Body of pancreas (tissue), 4 donors: Measurements from ENCODE around the gene JOSD1. TPM values are rescaled to one million over a fixed set of nuclear protein-coding genes. Genes with fewer than 3 reads are reported as not detected.

Experiments used
- ATAC-seq: fragments of 150-250 bp; one replicate; pipeline ENCODE4 v1.9.1; 2016
- DNase-seq, 4 donors: peaks; one replicate each; pipeline ENCODE4 v3.0.0-alpha.2; 2019
- H3K27ac ChIP-seq, 4 donors: fragments of 200-600 bp; sonication (generic); 1 replicate in 3 of 4; 2 replicates in 1 of 4; pipeline versions ENCODE4 v1.5.1 to v1.6.1; 2016 to 2019; ENCODE audit warnings: mild to moderate bottlenecking in 1 of 4, mixed read lengths in 1 of 4, moderate library complexity in 1 of 4
- H3K27me3 ChIP-seq, 2 donors: fragments of 200-600 bp; sonication (generic); one replicate each; pipeline ENCODE4 v1.6.0; 2016; ENCODE audit warnings: mild to moderate bottlenecking in 1 of 2
- H3K36me3 ChIP-seq, 2 donors: fragments of 200-600 bp; sonication (generic); replicated peaks in 1 of 2; 2 replicates each; pipeline ENCODE4 v1.5.1; 2016; ENCODE audit warnings: low read depth in 2 of 2; ENCODE audit not compliant: insufficient read depth in 1 of 2
- H3K4me1 ChIP-seq: fragments of 200-600 bp; sonication (generic); one replicate; pipeline ENCODE4 v1.6.0; 2016
- H3K4me3 ChIP-seq, 2 donors: fragments of 200-600 bp; sonication (generic); 1 replicate in 1 of 2; 2 replicates in 1 of 2; pipeline ENCODE4 v1.5.1; 2016 to 2019
- H3K9me3 ChIP-seq, 3 donors: fragments of 200-600 bp; sonication (generic); 1 replicate in 2 of 3; 2 replicates in 1 of 3; pipeline ENCODE4 v1.5.1; 2016
- CTCF ChIP-seq, 7 experiments: fragments of 450-650 bp in 4 of 7; fragments of 200-600 bp in 3 of 7; sonication (generic) in 3 of 7; IDR thresholded peaks; one replicate each; pipeline ENCODE4 v1.5.1; 2016 to 2019; ENCODE audit warnings: antibody characterized with exemption in 7 of 7
- POLR2A ChIP-seq, 3 donors: fragments of 450-650 bp; IDR thresholded peaks; one replicate each; pipeline ENCODE4 v1.6.1; 2016; ENCODE audit warnings: antibody characterized with exemption in 3 of 3, mild to moderate bottlenecking in 2 of 3
- WGBS, 2 donors: methylation state at CpG; one replicate each; pipeline ENCODE4 v1.1.5; 2017; 5-methylcytosine and 5-hydroxymethylcytosine counted together
- intact Hi-C: fragments of 100-400 bp; cut with DNase I; formaldehyde crosslinking; loops from one replicate; pipeline ENCODE4 v1.15.1; 2023
- total RNA-seq, 2 donors: library from RNA; depleted of rRNA; stranded (reverse); fragments of >200 nt; gene quantifications; one replicate each; pipeline ENCODE4 v1.1.0, GENCODE V29; 2016

Gene JOSD1
- total RNA-seq, 2 donors from 2014 or later: 20.4 to 50.3 TPM

- H3K27ac ChIP-seq: no peak overlapping the region
- no peak overlapping the region for H3K4me3 ChIP-seq
- TF ChIP-seq CTCF (IDR thresholded peaks at IDR 0.05) (no peak), POLR2A (IDR thresholded peaks at IDR 0.05) (no peak)
- DNase-seq (no peak), ATAC-seq (no peak)
- no peaks in the 10 kb centered on the region for H3K9me3 ChIP-seq
- no peaks in the 10 kb centered on the region for H3K27me3 ChIP-seq
- intact Hi-C loops: no loop called here
- H3K4me1 ChIP-seq: peaks cover 14% of the 10 kb centered on the region
- peaks cover 0 to 22% of the 10 kb centered on the region in 2 donors for H3K36me3 ChIP-seq
- WGBS, 2 donors: 76 to 87% methylated on average over 7 of the region's 7 CpGs
Measured at GRCh38 chr22:38721551-38721950, 20.8 kb upstream of the JOSD1 start.

- WGBS, 2 donors: 89 to 90% methylated on average over 3 of the region's 3 CpGs
- no peak for ATAC-seq
- no peak for DNase-seq
- intact Hi-C loops: no loop called here
- H3K36me3 ChIP-seq: peaks cover 0 to 13% of the 10 kb centered on the region in 2 donors
- no peak overlapping the region for H3K4me3 ChIP-seq
- no peaks in the 10 kb centered on the region for H3K27me3 ChIP-seq
- TF ChIP-seq CTCF (IDR thresholded peaks at IDR 0.05) (no peak), POLR2A (IDR thresholded peaks at IDR 0.05) (no peak)
- H3K27ac ChIP-seq: no peak overlapping the region
- H3K4me1 ChIP-seq: peaks cover 14% of the 10 kb centered on the region
- no peaks in the 10 kb centered on the region for H3K9me3 ChIP-seq
Measured at GRCh38 chr22:38720350-38720749, 19.6 kb upstream of the JOSD1 start.

GRCh38 chr22:38719196-38719595 lies 18.5 kb upstream of the JOSD1 start:
- no peak for DNase-seq
- WGBS, 2 donors: 86 to 92% methylated on average over 6 of the region's 6 CpGs
- TF ChIP-seq CTCF (IDR thresholded peaks at IDR 0.05): no peak
- no peak for TF ChIP-seq POLR2A (IDR thresholded peaks at IDR 0.05)
- Histone ChIP-seq H3K27me3 (no peaks in the 10 kb centered on the region), H3K4me1 (peaks cover 14% of the 10 kb centered on the region), H3K4me3 (no peak overlapping the region), H3K9me3 (no peaks in the 10 kb centered on the region), H3K36me3 (peaks cover 0 to 9% of the 10 kb centered on the region in 2 donors), H3K27ac (peak overlapping the region in 2 of 4 donors; percentile 59 to 70)
- intact Hi-C loops: no loop called here
- ATAC-seq: no peak

- H3K4me1 ChIP-seq: peaks cover 14% of the 10 kb centered on the region
- no peak overlapping the region for H3K4me3 ChIP-seq
- H3K9me3 ChIP-seq: no peaks in the 10 kb centered on the region
- intact Hi-C loops: no loop called here
- H3K27ac ChIP-seq: peak overlapping the region; percentile 9 to 70 (median 37)
- DNase-seq (peak; percentile 77 to 87 (median 82)), ATAC-seq (peak; percentile 99)
- H3K36me3 ChIP-seq: peaks cover 0 to 8% of the 10 kb centered on the region in 2 donors
- TF ChIP-seq CTCF (IDR thresholded peaks at IDR 0.05) (peak; percentile 43 to 81 (median 62)), POLR2A (IDR thresholded peaks at IDR 0.05) (no peak)
- no peaks in the 10 kb centered on the region for H3K27me3 ChIP-seq
- WGBS, 2 donors: 22 to 30% methylated on average over 6 of the region's 6 CpGs
Measured at GRCh38 chr22:38718414-38718813, 17.7 kb upstream of the JOSD1 start.

- no peak for TF ChIP-seq POLR2A (IDR thresholded peaks at IDR 0.05)
- TF ChIP-seq CTCF (IDR thresholded peaks at IDR 0.05): no peak
- no peak overlapping the region for H3K4me3 ChIP-seq
- no peaks in the 10 kb centered on the region for H3K36me3 ChIP-seq
- ATAC-seq (no peak), DNase-seq (no peak)
- intact Hi-C loops: no loop called here
- peaks cover 14% of the 10 kb centered on the region for H3K4me1 ChIP-seq
- no peaks in the 10 kb centered on the region for H3K9me3 ChIP-seq
- H3K27me3 ChIP-seq: no peaks in the 10 kb centered on the region
- H3K27ac ChIP-seq: no peak overlapping the region
- 87 to 91% methylated on average over 6 of the region's 6 CpGs for WGBS, 2 donors
Measured at GRCh38 chr22:38717244-38717643, 16.5 kb upstream of the JOSD1 start.
